Fibroblast of mammary gland (primary cell): ENCODE results near the gene RILP.
"Not testable (repeated sequence)": the region's sequence is repeated elsewhere in the genome, so short reads cannot be mapped to it uniquely, and the experiment has no call there.

Source experiments
- DNase-seq: peaks from one replicate; pipeline ENCODE4 v3.0.0-alpha.2; 2010; ENCODE audit warnings: low read depth
- H3K4me3 ChIP-seq: 2 replicates; pipeline ENCODE4 v1.5.1; 2011; ENCODE audit warnings: low read depth, mild to moderate bottlenecking, low read length, moderate library complexity; ENCODE audit not compliant: control insufficient read depth
- TF ChIP-seq, protein P1 (sequence below): conservative IDR thresholded peaks from 2 replicates; pipeline ENCODE4 v1.5.1; 2011; ENCODE audit warnings: low read depth, low read length, inconsistent platforms; ENCODE audit not compliant: control insufficient read depth, insufficient read depth

Gene RILP

DNA sequence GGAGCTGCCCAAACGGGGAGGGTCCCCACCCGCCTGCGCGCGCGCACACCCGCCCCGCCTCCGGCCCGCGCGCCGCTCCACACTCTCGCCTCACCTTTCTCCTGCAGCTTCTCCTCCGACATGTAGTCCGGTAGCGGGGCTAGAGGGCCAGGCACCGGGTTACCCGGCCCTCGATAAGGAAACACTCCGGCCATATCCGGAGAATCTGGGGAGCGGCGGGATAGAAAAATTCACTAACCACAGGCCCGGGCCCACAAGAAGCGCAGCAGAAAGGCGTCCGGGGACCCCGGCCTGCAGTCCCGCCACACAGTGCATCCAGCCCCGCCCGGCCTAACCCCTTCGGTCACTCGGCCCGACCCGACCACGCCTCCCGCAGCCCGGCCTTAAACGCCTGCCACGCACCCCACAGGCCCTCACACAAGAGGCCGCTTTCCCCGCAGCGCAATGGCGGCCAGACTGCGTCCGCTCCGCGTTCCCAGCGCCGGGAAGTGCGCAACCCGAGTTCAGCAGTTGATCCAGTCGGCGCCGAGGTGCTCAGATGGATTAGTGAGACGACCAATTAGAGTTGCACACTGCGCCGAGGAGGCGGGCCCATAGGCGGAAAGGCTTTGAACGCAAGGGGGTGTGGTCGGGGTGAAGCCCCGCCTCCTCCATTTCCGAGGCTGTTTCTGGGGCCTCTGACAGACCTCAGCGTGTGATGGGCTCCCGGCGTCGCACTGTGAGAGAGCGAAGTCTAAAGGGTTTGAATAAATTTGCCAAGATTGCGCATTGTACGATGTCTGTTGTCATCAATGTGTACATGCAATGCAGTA lies 34.9 kb upstream of the RILP start, which contains the start of gene PRPF8:
Gene PRPF8 (minus strand): TSS at position 490 of the 812 bp plus-strand sequence. CDS start 296 bp downstream, at position 194.
- TF ChIP-seq, protein P1, sequence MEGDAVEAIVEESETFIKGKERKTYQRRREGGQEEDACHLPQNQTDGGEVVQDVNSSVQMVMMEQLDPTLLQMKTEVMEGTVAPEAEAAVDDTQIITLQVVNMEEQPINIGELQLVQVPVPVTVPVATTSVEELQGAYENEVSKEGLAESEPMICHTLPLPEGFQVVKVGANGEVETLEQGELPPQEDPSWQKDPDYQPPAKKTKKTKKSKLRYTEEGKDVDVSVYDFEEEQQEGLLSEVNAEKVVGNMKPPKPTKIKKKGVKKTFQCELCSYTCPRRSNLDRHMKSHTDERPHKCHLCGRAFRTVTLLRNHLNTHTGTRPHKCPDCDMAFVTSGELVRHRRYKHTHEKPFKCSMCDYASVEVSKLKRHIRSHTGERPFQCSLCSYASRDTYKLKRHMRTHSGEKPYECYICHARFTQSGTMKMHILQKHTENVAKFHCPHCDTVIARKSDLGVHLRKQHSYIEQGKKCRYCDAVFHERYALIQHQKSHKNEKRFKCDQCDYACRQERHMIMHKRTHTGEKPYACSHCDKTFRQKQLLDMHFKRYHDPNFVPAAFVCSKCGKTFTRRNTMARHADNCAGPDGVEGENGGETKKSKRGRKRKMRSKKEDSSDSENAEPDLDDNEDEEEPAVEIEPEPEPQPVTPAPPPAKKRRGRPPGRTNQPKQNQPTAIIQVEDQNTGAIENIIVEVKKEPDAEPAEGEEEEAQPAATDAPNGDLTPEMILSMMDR: no peak
- DNase-seq: peak; percentile 96

DNA sequence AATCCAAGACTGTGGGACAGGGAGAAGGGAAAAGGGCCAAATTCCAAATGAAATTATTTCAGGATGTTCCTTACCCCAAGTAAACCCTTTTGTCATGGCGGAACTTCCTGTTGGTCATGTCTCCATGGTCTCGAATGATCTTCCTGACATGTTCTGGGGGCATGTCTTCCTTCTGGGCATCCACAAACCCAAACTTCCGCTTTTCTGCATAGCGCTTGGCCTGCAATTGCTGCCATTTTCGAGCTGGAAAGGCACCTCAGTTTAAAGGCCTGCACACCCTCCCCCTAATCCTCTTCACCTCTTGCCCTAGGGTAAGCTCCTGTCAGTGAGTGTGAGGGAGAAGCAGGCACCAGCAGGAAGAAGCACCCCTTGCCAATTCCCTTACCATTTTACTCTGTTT lies 33.8 kb upstream of the RILP start:
- no peak for DNase-seq
- H3K4me3 ChIP-seq: peak overlapping the region; percentile 82
- TF ChIP-seq, protein P1: no peak

More for the DNA sequence above, 34.9 kb upstream of the RILP start, which contains the start of gene PRPF8:
- peak within 1 kb of the TSS; percentile 82 for H3K4me3 ChIP-seq

DNA sequence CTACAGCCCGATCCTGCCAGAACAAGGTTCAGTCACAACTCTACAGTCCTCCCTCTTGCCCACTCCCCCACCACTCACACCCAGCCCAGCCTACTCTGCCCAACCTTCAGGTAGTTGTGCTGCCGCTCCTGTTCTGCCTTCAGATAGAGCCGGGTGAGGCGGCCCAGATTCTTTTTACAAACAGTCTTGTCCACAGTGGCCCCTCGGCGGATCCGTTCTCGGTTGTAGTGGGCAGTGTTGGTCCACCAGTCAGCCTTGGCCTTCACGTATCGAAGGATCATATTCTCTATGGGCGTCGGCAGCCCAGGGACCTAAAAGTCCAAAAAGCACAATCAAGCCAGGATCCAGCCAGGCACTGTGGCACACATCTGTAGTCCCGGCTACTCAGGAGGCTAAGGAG lies 26.7 kb upstream of the RILP start:
- DNase-seq: no peak
- TF ChIP-seq, protein P1: no peak
- no peak overlapping the region for H3K4me3 ChIP-seq

DNA sequence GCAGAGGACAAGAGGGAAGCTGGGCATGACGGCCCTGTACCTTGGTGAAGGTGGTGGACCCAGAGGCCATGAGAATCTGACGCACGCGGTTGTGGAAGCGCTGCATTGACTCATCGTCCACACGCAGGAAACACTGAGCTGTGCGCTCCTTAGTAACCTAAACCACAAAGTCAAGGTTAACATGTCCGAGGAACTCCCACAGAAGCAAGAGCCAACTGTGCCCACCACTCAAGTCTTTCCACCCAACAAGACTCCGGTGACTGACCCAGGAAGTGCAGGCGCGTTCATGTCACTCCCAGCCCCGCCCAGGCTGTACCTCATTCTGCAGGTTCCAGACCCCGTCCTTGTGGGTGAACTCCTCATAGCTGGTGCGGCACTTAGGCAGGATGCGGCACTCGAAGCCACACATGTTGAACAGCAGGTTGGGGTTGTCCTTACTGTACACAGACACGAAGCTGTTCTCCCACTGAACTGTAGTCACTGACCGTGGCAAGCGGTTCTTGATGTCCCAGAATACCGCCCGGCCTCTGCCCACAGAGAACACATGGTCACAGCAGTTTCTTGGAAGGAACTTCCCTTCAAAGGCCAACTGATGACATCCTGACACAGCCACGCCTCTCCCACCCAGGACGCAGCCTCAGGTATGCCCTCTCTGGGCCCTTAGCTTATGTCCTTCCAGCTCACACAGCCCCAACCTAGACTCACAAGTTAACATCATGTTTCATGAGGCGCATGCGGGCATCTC lies 23.5 kb upstream of the RILP start:
- no peak for DNase-seq
- no peak overlapping the region for H3K4me3 ChIP-seq
- TF ChIP-seq, protein P1: no peak

DNA sequence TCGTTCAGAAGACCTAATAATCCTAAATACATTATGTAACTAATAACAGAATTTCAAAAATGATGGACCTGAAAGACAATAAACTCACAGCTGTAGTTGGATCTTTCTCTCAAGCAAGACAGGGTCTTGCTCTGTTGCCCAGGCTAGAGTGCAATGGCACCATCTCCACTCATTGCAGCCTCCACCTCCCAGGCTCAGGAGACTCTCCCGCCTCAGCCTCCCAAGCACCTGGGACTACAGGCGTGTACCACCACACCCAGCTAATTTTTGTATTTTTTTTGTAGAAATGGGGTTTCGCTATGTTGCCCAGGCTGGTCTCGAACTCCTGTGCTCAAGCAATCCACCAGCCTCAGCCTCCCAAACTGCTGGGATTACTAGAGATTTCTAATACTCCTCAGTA lies 14.3 kb upstream of the RILP start:
- DNase-seq: not testable (repeated sequence)

DNA sequence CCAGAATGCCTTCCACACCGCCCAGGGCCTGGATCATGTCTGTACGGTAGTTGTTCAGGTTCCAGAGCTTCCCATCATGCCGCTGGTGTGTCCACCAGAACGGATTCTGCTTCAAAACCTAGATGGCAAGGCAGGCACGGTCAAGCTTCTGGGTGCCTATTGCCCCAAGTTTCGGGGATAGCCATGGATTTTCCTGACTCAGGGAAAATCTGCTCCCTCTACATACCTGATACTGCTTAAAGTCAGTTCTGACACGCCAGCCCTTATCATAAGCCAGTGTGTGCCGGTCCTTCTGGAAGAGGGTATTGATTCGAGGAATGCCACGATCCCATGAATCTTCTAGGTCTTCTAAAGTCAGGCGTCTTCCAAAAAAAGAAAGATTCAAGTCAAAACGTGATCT lies 11.4 kb upstream of the RILP start:
- no peak for DNase-seq
- H3K4me3 ChIP-seq: no peak overlapping the region
- TF ChIP-seq, protein P1: no peak

More for the DNA sequence above, 14.3 kb upstream of the RILP start:
- H3K4me3 ChIP-seq: not testable (repeated sequence)

DNA sequence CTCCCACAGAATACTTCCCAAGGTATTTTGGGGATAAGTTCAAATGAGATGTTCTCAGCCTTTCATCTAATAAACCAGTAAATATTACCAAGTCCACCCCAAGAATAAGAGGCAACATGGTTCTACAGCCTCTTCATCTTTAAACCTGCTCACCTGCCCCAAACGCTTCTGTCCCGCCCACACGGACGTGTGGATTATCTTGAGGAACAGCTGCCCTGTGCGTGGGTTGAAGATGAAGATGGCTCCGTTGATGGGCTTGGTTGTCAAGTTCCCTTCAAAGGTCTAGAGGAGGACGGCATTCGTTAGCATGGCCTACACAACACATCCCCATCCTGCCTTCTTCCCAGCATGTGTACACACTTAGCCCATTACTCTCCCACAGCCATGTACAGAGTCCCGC lies 8.4 kb upstream of the RILP start:
- no peak overlapping the region for H3K4me3 ChIP-seq
- TF ChIP-seq, protein P1: no peak
- DNase-seq: no peak
